Embryonic facial prominence (tissue), 1 donor: Measurements from ENCODE around the gene PTPRE.

Experiments used
- DNase-seq: peaks from one replicate; pipeline ENCODE4 v3.0.0-alpha.2; 2016; ENCODE audit errors: extremely low spot score

Gene PTPRE

DNA sequence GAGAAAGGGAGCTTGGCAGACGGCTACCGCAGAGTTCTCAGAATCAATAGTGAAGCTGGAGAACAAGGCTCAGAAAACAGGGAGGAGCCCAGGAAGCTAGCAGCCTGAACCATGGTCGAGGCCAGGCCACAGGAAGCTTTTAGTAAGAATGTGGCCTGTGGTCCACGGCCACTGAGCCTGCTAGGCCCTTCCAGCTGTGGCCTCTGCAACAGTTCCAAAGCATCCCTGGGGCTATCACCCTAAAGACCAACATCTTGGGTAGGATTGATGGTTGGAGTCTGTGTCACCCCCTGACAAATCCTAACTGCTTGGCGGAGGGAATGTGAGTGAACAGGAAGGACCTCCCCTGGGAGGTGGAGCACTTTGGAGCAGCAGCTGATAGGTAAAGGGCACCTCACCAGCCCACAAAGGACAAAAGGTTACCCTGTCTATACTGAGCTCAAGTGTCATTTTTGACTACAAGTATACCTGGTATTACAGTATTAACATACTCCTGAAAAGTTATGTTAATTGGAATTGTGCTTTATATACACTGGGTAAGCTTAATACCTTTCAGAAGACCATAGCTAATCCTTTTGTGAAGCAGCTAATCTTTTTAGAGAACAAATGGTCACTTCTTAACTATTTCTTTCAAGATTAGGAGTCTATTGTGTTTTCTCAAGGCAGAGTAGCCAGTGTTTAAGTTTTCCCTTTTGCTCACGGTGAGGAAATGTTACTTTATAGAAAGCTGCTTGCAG lies 18.7 kb downstream of the PTPRE start:
- no peak for DNase-seq

DNA sequence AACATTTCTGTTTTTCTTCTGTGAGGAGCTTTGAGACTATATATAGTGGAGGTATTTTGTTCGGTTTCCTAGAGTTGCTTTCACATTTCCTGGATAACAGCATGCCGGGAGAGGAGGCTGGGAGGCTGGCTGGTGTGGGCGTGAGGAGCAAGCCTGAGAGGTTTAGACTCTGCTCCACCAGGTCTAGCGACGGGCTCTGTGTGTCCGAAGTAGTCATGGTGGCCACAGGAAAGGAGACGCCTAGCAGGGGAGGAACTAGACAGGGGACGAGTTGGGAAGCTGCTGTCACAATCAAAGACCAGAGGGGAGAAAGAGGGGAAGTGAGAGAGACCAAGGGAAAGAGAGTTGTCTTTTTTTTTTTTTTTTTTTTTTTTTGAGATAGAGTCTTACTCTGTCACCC lies 19.6 kb downstream of the PTPRE start:
- DNase-seq = no peak

DNA sequence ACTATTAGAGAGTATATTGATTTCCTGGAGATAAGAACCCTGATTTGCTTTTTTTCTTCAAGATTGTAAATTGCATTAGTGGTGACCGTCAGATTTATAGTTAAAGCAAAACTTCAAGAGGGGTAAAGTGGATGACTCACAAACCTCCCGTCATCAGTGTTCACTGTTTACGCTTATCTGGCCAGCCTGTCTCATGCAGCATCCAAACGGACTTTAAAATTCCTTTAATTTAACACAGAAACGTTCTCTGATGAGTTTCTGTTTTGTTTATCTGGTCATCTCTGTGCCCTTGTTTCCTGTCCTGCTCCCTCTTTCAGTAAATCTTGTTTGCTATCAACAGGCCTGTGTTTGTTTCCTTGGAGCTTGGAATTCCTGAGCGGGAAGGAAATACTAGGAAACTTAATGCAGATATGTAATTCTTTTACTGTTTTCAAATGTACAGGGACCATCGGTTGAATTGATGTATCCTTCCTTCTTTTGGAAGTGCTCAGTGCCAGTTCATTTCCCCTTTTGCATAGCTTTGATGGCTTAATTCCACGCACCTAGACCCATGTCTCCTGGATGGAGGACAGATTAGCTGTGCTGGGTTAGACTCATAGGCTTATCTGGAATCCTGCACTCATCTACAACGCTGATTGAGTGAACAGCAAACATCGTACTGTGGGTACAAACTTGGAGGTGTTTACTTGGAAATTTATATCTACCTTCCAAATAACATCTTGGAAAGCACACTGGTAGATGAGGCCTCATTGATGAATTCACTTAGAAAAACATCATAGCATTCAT lies 21.3 kb downstream of the PTPRE start:
- no peak for DNase-seq

- no peak for DNase-seq
Observed at GRCh38 chr10:127932521-127933270, 25.8 kb downstream of the PTPRE start.

- DNase-seq = no peak
Observed at GRCh38 chr10:127933271-127933670, 26.4 kb downstream of the PTPRE start.

GRCh38 chr10:127934383-127934782 lies 27.5 kb downstream of the PTPRE start:
- DNase-seq = no peak

DNA sequence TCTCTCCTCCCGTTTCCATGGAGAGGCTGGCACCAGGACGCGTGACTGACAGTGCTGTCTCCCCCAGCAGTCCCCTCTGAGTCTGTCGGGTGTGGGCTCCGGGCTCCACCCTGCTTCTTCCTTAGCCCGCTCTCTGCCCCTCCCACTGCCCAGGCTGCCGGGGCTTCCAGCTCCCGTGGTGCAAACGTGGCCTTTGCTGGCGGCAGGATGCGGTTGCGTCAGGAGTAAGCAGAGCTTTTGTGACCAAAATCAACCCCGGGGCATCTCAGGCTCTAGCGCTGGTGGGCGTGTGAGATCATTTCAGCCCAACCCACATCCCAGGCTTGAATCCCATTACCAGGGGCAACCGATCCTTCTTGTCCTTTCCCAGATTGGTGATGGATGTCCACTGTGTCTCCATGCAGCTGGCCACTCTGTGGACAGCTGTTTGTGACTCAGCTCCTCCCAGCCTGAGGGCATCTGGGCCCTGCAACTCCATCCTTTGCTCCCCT lies 28.2 kb downstream of the PTPRE start:
- DNase-seq = no peak

DNA sequence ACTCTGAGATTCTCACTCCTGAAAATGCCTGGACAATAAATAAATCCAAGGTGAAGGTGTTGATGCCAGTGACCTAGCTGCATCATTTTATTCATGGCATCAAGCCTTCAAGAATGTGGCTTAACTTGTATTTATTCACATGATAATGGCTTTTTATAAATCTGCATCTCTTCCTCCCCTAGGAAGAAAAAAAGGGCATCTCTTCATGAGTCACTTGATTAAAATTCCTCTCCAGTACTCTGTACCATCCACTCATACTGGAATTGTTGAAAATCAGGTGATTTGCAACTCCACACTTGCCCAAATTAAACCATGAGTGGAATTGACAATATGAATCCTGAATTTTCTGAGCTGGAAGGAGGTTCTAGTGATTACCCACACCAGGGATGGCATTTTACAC lies 30.2 kb downstream of the PTPRE start:
- DNase-seq = no peak

DNA sequence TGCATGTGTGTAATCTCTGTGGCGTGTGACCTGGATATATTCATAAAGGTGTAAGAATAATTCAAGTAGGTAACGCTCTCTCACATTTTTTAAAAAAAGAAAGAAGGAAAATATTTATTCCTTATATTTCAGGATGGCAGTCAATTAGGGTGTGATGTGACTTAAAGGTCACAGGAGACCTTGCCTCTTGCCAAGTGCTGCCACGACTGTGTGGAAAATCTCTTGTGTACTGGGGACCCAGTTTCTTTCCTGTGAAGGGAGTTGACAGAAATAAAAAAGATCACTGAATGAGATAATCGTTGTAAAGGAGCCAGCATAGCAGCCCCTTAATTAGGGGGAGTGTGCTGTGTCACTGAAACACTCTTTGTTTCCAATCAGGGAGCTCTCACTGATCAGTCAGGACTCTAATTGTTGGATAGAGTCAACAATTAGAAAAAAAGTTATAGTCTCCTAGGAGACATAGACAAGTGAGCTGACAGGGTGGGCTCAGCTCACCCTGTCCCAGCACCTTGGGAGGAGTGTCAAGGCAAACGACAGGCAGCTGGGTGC lies 31.1 kb downstream of the PTPRE start:
- DNase-seq = no peak

GRCh38 chr10:127939786-127940330 lies 33.0 kb downstream of the PTPRE start:
- no peak for DNase-seq

DNA sequence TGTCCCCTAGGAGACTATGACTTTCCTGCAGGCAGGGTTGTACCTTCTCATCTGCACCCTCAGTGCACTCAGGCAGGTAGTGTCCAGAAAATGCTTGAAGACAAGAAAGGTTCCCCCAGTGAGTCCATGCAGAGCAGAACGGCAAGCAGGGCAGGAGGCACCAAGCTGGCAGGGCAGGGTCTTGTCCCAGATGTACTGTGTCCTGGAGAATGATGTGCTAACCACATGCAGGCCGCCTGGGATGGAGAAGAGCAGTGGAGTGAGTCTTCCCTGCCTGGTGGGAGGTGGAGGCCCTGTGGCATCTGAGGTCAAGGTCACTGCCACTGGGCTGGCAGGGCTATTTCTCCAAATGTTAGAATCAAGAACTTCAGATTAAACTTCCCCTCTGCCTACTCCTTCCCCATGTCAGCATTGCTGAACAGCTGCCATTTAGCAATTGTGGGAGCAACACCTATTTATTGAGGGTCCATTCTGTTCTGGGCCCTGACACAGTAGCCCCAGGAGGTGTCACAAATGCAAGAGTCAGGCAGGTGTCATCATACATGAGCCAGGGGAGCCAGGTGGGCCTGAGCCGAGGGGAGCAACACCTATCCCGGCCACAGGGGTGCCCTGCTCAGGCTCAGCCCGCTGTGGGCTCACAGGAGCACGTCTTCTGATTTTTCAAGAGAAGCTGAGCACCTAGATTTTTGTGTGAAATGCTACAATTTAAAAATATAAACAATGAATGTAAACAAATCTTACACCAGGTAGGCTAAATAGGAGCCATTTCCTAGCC lies 34.1 kb downstream of the PTPRE start:
- no peak for DNase-seq

DNA sequence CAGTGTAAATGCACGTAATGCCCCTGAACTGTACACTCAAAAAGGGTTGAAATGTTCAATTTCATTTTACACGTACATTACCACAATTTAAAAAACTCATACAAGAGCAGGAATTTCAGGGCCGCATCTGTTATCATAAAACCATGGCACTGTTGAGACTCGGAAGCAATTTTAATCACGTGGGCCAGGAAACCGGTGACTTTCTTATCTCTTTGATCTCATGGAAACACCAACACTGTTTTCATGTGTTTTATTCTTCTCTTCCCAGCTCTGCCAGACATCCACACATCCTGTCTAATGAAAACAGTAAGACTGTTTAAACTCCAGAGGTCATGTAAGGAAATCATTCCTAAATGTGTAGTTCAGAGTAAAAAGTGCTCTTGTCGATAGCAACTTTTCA lies 35.9 kb downstream of the PTPRE start:
- no peak for DNase-seq

- no peak for DNase-seq
Observed at GRCh38 chr10:127943336-127943910, 36.5 kb downstream of the PTPRE start.

- no peak for DNase-seq
Observed at GRCh38 chr10:127944256-127944655, 37.4 kb downstream of the PTPRE start.

DNA sequence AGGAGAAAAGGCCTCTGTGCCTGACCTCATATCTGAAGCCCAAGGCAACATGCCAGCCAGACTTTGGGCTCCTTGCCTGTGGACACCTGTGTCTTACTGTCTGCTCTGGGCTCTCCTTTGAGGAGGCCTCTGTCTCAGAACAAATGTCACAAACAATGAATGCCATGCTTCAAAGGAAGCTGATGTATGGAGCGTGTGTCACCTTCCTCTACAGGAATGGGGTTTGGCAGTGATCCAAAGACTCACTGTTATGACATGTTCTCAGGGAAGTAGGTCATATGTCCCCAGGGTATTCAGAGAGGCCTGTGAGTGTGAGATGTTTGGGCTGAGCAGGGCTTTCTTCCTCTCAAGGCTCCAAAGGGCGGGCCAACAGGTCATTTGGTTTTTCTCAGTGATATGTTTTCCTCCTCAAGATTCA lies 38.4 kb downstream of the PTPRE start:
- no peak for DNase-seq

DNA sequence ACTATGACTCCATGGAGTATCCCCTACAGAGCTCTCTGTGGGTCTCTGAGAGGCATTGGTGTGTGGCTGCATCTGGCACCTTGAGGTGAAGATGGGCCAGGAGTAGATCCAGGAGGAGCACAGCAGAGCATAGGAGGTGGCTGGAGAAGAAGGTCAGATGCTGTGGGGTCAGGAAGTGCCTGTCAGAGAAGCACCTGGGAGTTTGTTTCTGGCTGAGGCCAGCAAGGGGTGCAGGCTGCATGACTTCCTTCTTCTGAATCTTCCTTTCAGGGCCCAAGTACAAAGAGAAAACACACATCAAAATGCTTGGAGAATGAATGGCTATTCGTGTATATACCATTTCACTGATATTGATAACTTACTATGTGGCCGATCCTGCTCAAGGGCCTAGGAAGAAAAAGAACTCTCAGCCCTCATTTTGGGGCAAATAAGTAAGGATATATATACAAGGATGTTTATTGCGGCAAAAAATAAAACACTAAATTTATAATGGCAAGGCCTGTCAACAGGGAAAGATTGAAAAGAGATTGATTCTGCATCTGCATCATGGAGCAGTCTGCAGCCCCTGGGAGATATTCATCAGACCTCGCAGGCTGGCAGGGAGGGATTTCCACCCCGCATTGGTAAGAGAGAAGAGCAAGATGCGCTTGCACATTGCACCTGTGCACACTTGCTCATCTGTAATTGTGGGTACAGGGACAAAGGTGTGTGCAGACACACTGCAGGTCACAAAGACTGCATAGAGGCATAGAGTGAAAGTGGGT lies 39.2 kb downstream of the PTPRE start:
- no peak for DNase-seq

DNA sequence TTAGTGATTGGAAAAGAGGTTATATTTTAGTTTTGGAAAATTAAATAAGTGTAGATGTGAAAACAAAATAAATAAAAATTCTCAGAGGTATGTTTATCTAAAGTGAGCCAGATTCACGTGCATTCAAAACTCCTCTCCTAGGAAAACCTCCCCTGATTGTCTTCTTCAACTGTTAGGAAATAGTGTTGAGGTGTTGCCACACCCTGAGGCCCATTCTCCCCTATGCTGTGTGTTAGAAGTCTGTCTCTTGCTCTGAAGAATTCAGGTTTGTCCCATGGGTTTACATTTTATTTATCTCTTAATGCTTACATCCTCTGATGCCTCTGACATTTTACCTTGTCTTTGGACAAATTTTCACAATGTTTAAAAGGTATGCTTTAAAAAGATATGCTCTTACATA lies 40.3 kb downstream of the PTPRE start:
- no peak for DNase-seq

- DNase-seq = no peak
Observed at GRCh38 chr10:127948791-127949190, 41.9 kb downstream of the PTPRE start.

- DNase-seq = no peak
Observed at GRCh38 chr10:127949831-127950230, 42.9 kb downstream of the PTPRE start.
